ENCODE results near the gene OR52K1.

The OR52K1 gene

DNA sequence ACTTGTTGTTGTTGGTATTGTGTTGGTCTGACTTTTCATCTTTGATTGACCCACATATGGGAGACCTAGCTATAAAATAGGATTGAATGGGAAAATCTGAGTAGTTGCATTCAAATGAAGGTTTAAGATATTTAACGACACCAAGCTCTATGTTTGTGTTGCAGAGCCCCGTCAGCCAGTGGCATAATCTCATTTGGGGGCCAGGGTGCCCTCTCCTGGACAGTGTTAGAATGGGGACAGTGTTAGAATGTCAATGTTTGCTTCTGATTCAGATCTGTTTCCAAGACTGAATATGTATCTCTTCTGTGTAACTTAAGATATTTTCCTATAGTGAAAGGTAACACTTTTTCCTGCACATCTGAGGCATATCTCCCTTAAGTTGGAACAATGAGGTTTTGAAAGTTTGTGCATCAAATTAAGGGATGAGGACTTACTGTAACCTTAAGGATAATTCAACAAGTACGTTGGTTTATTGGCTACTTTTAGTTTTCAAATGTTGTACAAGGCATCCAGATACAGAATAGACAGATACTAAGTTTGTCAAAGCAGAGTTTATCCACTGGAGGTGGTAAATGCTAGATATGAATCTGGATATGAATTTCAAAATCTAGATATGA lies 57.3 kb downstream of the OR52K1 start:
- no peak overlapping the region for H3K27ac ChIP-seq
- no peak for TF ChIP-seq ZFX (IDR thresholded peaks at IDR 0.05; ENCODE audit: borderline replicate concordance)
- TF ChIP-seq, protein P1, sequence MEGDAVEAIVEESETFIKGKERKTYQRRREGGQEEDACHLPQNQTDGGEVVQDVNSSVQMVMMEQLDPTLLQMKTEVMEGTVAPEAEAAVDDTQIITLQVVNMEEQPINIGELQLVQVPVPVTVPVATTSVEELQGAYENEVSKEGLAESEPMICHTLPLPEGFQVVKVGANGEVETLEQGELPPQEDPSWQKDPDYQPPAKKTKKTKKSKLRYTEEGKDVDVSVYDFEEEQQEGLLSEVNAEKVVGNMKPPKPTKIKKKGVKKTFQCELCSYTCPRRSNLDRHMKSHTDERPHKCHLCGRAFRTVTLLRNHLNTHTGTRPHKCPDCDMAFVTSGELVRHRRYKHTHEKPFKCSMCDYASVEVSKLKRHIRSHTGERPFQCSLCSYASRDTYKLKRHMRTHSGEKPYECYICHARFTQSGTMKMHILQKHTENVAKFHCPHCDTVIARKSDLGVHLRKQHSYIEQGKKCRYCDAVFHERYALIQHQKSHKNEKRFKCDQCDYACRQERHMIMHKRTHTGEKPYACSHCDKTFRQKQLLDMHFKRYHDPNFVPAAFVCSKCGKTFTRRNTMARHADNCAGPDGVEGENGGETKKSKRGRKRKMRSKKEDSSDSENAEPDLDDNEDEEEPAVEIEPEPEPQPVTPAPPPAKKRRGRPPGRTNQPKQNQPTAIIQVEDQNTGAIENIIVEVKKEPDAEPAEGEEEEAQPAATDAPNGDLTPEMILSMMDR (IDR thresholded peaks at IDR 0.05) = peak; percentile 91

DNA sequence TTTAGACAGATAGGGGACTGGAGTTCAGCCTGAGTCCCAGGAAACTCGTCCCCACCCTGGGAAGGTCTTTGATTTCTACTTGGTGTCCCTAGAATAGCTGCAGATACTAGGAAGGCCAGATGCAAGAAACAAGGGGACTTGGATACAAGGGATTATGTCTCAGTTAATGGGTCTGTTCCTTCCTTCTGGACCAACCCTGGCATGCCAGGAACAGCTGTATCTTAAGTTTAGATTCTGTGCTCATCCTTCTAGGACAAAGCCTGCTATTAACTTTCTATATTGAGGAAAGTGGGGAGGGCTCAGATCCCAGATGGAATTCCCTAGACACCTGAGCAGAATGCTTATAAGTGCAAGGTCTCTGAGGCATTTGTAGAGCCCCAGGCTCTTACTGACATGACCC lies 58.6 kb downstream of the OR52K1 start:
- TF ChIP-seq, protein P1 (IDR thresholded peaks at IDR 0.05) = no peak
- no peak for TF ChIP-seq ZFX (IDR thresholded peaks at IDR 0.05; ENCODE audit: borderline replicate concordance)
- H3K27ac ChIP-seq = no peak overlapping the region
